Left forelimb (tissue), 1 donor: ENCODE results near the gene PHACTR1.
"Not testable (repeated sequence)": the region's sequence is repeated elsewhere in the genome, so short reads cannot be mapped to it uniquely, and the experiment has no call there.

ENCODE experiments used
- DNase-seq: peaks from one replicate; pipeline ENCODE4 v3.0.0-alpha.2; 2018; ENCODE audit warnings: low spot score

PHACTR1 gene

DNA sequence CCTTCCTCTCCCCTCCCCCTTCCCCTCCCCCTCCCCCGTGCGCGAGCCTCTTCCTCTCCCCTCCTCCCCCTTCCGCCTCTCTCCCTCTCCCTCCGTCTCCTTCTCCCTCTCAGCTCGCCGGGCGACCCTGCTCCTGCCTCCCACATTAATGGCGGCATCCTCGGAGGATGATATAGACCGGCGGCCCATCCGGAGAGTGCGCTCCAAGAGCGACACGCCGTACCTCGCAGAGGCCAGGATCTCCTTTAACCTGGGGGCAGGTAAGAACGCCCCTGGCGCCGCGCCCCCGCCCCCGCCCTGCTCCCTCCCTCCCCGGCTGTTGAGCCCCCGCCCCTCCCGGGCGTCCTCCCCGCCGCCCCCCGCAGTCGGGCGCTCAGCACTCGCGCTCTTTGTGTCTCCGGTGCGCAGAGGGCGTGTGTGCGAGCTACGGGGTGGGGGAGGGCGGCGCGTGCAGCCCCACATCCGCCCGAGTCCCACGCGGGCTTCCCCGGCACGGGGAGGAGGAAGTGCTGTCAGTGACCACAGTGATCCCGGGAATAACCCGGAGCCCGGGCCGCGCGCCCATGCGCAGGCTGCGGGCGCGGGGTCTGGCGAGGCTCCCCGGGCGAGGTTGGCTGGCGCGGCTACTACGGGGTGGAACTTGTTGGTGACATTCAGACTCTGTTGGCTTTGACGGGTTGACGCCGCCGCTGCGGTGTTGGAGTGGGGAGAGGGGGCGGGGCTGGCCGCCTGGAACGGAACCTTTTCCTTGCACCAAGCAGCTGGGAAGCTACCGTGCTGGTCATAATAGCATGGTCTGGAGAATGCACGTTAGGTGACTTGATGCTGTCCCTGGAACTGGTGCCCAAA is 33.2 kb downstream of the PHACTR1 start:
- no peak for DNase-seq

DNA sequence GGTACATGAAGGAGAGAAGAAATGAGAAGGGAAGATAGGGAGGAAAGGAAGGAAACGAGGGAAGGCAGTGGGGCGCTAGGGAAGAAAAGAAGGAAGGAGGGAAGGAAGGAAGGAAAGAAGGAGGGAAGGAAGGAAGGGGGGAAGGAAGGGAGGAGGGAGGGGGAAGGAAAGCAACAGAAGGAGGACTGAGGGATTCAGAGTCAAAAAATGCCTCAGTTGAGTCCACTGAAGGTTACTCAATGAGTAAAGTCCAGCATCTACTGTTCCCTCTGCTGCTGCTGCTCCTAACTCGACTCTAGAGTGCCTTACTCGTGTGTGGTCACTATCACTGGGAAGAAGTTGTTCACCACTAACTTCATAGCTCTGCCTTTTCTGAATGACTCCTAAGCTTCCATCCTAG is 33.8 kb downstream of the PHACTR1 start:
- no peak for DNase-seq

DNA sequence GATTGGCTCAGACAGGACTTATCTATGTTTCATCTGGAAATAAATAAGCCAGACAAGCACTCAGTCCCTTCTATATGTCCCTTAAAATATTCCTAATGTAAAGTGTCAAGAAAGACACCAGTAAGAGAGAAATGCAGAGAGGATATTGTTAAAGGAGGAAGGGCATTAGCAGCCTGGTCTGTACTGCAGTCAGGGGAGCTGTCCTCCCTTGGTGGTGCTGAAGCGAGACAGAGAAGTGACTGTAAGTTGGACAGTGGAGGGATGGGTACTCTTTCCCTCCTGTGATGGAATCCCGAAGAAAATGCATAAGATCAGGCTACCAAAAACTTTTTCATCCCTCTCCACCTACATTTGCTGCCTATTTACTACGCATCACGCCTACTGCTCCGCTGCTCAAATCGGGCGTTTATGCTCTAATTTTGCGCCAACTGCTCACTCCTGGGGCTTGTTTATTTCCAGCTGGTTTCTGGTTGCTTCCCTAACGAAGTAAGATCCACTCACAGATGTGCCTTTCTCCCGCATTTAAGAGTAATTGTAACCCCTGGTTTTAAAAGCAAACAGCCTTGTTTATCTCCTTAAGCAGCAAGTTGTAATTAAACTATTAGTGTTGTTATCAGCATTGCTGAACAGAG is 35.2 kb downstream of the PHACTR1 start:
- peak; percentile 75 for DNase-seq

DNA sequence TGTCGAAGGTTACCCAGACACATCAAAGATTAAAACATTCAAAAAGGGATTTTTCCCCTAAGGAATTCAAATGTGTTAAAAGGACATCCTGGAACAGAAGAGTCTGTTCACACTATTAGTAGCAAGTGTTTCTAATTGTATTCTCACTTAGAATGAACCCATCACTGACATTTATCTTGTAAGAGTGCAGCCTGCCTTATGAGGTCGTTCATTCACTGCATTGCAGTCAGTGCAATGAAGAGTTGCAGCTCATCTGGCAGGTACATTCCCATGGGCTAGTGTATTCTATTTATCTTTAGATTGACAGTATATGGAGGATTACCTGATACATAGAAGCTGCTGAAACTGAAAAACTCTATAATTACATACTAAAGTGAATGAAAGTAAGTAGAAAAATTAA is 36.5 kb downstream of the PHACTR1 start:
- DNase-seq = no peak

DNA sequence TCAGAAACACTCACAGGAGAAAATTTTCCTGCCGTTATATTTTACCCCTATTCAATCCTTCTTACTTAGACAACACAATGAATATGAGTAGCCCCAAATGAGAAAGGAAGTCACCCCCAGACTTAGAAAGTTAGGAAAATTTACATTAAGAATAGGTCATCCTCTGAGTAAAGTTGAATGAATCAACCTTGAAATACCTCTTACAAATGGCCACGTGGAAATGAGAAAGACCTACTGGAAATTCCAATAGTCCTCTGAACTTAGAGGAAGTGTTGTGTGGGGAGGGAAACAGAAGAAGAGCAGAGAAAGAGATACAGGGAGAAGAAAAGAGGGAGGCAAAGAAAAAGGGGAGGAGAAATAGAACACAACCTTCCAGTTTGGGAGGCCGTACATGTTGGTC is 43.7 kb downstream of the PHACTR1 start:
- DNase-seq = no peak

DNA sequence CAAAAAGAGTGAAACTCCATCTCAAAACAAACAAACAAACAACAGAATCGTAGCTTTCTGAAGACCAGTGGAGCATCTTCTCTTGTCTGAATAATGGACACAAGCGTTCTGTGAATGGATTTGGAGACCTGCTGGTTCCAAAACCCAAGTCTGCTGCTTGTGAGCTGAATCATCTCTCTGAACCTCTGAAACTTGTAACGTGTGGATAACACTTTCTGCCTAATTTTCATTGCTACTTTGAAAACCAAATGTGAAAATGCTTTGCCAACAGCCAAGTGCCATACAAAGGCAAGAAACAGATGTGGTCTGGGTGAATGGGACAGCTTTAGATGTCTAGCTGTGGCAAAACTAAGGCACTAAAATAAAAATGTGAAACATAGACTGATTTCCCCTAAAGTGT is 44.3 kb downstream of the PHACTR1 start:
- DNase-seq = no peak

DNA sequence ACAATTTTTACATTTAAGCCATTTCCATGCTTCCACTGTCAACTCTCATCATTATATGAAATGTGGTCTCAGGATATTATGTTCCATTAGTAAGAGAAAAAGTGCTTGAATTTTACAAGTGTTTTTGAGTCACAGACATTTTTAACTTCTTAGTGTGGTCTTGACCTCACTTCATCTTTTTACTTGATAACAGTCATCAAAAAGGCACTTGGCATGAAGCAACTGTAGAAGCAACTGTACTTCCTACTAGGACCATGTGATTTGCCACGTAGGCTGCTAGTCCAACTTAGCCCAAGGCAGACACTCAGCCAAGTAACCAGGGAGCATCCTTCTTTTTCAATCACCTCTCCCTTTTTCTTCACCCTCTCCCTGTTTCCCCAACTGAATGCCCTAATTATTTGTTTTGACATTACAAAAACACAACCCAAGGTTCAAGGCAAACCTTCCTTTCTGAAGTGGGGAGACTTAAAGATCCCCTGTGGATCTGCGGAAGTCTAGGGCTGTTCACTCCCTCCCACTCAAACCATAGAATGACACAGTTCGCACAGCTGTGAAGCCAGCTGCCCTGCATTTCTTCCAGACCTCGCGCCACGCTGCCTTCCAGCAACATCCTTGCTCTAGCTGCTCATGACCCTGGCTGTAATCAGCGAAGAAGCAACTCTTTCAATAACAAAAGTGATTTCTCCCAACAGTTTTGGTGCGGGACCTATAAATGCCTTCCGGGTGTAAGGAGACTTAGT is 45.0 kb downstream of the PHACTR1 start:
- DNase-seq = no peak

DNA sequence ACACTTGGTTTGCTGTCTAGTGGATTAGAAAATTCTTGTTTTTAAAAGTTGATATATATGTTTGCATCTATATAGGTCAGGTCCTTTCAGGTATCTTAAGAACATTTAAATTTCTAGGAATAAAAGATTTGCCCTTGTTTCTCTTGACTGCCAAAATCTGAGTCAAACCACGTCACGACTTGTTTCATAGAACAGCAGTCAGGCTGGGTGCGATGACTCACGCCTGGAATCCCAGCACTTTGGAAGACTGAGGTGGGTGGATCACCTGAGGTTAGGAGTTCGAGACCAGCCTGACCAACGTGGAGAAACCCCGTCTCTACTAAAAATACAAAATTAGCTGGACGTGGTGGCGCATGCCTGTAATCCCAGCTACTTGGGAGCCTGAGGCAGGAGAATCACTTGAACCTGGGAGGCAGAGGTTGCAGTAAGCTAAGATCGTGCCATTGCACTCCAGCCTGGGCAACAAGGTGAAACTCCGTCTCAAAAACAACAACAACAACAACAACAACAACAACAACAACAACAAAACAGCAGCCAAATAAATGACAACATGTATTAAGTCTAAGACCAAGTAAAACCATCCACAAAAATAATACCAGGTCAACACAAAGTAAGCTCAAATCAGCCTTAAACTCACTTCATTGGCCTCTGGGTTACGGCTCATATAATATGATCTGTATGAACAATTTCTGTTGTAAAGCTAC is 46.3 kb downstream of the PHACTR1 start:
- not testable (repeated sequence) for DNase-seq

DNA sequence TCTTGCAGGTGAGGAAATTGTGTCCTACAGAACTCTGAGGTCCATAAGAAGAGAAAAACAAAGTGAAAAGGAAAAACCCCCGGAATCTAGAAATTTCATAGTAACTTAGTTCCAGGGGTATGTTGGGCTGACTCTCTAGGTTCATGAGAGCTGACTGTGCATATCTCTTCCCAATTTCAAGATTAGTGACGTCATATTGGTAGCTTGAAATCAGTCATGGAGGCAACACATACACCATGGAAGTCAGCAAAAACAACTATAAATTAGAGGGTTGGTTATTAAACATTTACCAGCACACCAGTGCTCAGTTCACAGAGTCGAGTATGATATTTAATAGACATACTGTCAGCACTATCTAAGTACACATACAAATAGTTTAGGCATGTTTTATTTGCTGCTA is 49.8 kb downstream of the PHACTR1 start:
- no peak for DNase-seq

DNA sequence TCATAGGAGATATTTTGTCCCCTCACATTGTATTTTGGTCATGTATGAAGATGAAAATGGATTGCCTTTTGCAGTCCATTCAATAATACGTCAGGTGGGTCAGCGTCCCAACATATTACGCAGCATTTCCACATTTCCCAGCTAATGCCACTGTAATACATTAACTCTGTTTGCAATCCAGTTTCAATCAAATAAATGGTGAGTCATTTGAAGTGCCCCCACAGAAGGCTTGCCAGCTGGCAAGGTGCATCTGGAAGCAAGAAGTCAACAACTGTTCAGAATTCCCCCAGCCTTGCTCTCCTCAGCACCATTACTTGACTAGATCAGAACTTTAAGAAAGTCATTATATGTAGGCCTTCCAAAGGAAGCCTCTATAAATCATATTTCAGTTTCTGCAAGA is 50.4 kb downstream of the PHACTR1 start:
- DNase-seq = no peak

DNA sequence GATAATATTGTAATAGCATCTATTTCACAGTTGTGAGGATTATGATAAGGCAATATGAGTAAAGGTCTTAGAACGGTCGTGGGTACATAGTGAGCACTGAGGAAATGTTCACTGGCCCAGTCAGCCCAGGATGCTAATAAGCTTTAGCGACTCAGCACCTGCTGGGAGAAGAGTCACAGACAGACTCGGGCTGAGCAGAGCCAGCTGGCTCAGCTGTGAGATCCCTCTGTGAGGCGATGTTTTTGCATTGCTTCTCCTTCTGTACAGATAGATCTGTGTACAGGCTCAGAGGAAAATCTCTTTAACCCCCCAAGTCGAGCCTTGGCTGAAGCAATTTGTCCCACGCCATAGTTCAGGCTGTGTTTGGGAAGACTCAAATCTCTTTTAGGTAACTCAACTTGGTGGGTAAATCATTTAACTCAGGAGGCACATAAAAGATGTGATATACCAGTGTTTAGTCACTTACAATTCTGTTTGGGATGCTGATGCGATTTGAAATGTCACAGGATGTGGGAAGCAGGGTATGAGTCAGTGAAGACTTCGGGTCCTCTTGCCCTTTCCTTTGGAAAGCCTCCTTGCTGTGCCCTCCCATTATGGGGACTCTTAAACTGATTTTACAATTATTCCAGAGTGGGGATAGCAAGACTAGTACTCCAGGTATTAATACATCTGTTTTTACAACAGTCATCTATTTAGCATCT is 53.1 kb downstream of the PHACTR1 start:
- DNase-seq = no peak

DNA sequence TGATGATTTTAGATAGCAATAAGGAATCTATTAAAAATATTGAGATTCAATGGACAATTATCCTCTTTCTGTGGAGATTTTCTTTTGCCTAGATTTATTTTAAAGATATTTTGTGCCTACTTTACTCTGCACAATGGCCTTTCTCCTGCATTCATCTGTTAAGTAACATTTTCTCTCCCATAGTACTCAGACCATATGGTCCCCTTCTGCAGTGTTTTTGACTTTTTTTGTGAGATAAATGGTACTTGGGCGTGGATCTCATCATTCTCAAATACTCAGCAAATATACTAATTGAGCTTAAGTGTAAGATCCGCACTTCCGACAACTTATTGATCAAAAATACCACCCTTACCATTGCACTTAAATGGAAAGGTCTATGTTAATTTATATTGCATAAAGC is 55.8 kb downstream of the PHACTR1 start:
- no peak for DNase-seq

DNA sequence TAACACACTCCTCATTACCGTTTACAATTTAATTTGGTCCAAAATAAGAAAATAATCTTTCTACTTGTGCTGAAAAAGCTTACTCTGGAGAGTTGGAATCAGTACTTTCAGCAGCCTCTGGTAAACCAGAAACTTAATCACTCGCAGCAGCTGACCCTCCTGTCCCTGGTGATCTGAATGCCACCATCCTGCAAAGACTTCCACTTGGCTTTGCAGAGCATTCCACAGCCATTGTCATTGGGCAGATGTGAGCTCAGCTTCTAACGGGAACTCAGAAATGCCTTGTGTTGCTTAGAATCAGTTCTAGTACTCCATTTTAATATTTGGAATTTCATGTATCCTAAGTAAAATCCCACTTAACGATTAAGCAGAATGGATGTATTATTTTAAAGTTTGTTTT is 59.7 kb downstream of the PHACTR1 start:
- DNase-seq = no peak

DNA sequence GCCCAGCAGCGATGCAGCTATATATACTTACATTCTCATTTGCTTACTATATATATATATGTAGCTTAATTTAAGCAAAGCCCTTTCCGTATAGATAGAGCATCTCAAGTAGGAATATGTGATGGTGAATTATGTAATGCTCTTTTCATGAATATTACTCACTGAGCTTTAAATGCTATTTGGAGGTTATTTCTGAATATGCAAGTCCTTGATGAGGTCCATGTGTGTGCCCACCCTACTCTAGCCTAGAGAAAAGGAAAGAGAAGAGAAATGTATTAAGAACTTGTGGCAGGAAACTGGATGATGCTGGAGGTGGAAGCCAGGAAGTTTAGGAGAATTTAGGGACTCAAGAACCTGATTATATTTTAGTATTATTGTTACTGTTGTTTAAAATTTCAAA is 63.2 kb downstream of the PHACTR1 start:
- no peak for DNase-seq

DNA sequence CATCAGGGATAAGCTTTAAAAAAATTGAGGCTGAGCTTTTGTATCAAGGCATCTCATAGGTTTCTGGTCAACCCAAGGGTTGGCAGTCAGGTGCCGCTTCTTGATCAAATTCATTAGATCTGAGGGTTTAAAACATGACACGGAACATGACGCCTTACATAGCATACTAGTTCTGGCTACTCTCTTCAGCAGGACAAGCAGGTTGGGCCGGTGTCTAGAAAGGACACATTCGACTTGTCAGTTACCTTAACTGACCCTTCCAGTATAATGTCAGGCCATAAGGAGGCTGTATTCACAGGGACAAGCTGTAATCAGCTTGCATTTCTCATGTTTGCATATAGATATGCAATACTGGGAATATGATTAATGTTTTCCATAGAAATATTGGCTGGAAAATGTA is 65.6 kb downstream of the PHACTR1 start:
- DNase-seq = no peak

DNA sequence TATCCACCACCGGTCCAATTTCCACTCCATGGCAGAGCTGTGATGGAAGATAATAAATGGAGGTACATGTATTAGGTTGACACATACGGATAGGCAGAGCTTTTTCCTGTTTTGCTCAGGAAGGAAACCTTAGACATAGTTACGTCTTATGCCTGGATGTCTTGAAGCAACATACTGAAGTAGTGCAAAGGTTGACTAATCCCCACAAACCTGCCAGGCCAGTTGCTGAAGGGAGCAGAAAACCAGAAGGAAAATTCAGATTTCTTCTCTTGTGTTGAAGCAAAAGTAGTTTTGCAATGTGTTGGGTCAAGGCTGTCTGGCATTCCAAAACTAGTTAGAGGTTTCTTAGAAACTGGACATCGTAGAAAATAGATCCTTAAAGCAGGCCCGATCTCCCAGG is 68.7 kb downstream of the PHACTR1 start:
- no peak for DNase-seq

DNA sequence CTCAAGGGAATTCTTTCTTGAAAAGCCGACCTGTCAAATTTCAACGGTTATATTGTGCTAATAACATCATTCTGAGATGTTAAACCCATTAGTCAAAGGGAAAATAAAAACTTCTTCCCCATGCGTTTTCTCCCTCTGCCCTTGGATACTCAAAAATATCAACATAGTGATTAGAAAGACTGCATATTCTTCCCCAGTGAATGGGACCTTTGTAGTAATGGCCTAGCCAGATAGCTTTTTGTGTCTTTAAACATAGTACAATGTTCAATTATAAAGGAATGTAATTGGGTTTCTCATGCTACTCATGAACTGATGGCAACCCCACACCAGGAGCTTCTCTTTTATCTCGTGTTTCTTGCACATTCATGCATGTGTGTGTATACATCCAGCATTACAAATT is 69.4 kb downstream of the PHACTR1 start:
- no peak for DNase-seq

DNA sequence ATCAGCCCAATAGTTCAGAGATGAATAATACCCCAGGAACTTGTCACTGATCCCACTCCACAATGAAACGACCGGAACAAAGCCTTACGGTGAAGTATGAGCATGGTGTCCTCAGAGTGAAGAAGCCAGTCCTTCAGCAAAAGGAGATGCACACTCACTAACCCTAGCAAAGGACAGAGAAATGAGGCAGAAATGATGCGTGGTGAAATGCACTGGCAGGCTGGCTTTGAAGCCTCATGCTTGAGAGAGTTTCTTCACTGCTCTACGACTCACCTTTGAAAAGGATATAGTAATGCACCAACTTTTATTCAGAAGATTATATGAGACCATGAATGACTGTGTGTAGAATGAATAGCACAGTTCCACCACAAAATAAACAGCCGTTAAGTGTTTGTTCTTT is 74.8 kb downstream of the PHACTR1 start:
- no peak for DNase-seq

DNA sequence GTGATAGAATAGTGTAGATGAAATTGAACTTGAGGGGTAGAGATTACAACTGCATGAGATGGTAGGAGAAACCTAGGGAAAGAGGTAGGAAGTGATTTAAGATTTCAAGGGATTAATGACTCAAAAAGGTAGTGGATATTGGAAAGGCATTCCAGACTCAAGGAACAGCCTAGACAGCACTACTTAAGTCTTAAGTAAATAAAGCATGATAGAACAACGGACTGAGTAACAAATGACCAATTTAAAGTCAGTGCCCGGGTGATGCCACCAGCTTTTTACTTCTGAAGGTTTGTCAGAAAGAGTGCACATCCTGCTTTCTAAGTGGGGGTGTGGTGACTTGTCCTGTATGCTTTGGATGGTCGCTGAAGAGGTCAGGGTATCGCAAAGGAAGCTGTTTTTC is 81.8 kb downstream of the PHACTR1 start:
- no peak for DNase-seq

DNA sequence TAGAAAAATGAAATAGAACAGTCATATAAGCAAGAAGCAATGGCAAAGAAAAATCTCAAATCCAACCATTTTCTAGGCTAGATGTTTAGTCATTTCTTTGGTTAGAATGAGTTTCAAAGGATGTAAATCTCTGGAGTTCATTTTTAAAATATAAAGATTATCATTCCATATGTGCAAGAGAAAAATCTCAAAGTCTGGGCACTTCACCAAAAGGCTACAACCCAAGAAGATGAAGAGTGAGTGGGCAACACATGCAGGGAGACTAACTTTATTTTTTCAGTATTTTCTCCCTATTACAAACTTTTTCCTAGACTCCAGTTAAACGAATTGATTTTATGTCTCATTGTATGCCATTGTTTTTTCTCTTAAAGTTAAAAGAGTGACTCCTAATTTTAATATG is 83.6 kb downstream of the PHACTR1 start:
- DNase-seq = no peak

DNA sequence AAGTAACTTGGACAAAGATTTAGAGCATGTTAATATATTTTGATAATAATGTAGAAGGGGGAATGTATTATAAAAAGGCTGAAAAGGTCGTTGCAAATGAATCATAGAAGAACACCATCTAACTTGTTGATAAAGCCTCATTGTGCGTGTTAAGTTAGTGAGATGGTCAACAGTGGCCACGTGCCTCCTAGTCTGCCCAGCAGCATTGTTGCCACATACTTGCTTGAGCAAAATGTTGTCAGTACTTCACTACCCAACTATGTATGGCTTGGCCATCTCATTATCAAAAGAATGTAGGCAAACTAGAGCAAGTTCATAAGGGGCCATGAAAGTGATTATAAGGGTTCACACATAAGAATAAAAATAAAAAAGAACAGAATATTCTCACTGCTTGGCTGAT is 84.6 kb downstream of the PHACTR1 start:
- no peak for DNase-seq

DNA sequence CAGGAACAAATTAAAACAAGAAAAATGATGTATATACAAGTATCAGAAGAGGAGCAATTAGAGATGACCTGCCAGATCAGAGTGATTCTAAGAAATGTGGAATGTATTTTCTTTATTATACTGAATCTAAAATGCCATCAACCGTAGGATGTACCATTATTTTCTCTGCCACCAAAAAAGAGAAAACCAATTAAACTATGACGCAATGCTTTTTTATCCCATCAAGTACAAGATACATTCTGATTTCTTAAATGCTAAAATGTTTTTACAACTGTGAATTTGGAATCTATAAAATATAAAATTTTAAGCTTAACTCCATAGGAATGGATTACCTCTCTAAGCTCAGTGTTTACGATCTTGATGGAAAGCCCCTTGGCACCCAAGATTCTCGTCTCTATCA is 85.9 kb downstream of the PHACTR1 start:
- DNase-seq = no peak
